Vagina (tissue), 2 donors: ENCODE measurements around the gene HNRNPA2B1. TPM values are rescaled to one million over a fixed set of nuclear protein-coding genes. Genes with fewer than 3 reads are reported as not detected.
"Not testable (repeated sequence)": the region's sequence is repeated elsewhere in the genome, so short reads cannot be mapped to it uniquely, and the experiment has no call there.

Experiments used
- DNase-seq, 2 donors: peaks; one replicate each; pipeline ENCODE4 v3.0.0-alpha.2; 2017; ENCODE audit errors: extremely low spot score in 2 of 2
- H3K27ac ChIP-seq: fragments of 200-600 bp; sonication (generic); one replicate; pipeline ENCODE4 v1.5.1; 2019
- H3K27me3 ChIP-seq: fragments of 200-600 bp; sonication (generic); one replicate; pipeline ENCODE4 v1.5.1; 2019
- H3K36me3 ChIP-seq, 2 donors: fragments of 200-600 bp; sonication (generic); one replicate each; pipeline ENCODE4 v1.5.1; 2017 to 2019
- H3K4me1 ChIP-seq: fragments of 200-600 bp; sonication (generic); one replicate; pipeline ENCODE4 v1.5.1; 2019
- H3K4me3 ChIP-seq, 2 donors: fragments of 200-600 bp; sonication (generic); 1 replicate in 1 of 2; 2 replicates in 1 of 2; pipeline ENCODE4 v1.5.1; 2016 to 2019
- H3K9me3 ChIP-seq: fragments of 200-600 bp; sonication (generic); one replicate; pipeline ENCODE4 v1.5.1; 2019
- POLR2A ChIP-seq, 2 donors: fragments of 450-650 bp; IDR thresholded peaks; one replicate each; pipeline ENCODE4 v1.6.1; 2017; ENCODE audit warnings: antibody characterized with exemption in 2 of 2, mild to moderate bottlenecking in 2 of 2, moderate library complexity in 2 of 2
- POLR2AphosphoS5 ChIP-seq, 2 donors: sonication (generic); formaldehyde crosslinking; IDR thresholded peaks; one replicate each; pipeline ENCODE4 v1.9.0; 2017; ENCODE audit warnings: antibody characterized with exemption in 2 of 2, mild to moderate bottlenecking in 2 of 2, low read depth in 1 of 2; ENCODE audit not compliant: insufficient read depth in 1 of 2
- intact Hi-C: fragments of 100-400 bp; cut with DNase I; formaldehyde crosslinking; loops from one replicate; pipeline ENCODE4 v1.15.1; 2023
- total RNA-seq: library from RNA; depleted of rRNA; stranded (reverse); fragments of >200 nt; gene quantifications from one replicate; pipeline ENCODE4 v1.2.3, GENCODE V29; 2016
- TF ChIP-seq, protein P1 (sequence below), 3 experiments: fragments of 450-650 bp in 2 of 3; fragments of 200-600 bp in 1 of 3; sonication (generic) in 1 of 3; IDR thresholded peaks; one replicate each; pipeline ENCODE4 v1.5.1; 2017 to 2019; ENCODE audit warnings: antibody characterized with exemption in 3 of 3, mild to moderate bottlenecking in 2 of 3, moderate library complexity in 2 of 3

HNRNPA2B1 gene
- total RNA-seq, 1 donor from 2014 or later, result 222 TPM

DNA sequence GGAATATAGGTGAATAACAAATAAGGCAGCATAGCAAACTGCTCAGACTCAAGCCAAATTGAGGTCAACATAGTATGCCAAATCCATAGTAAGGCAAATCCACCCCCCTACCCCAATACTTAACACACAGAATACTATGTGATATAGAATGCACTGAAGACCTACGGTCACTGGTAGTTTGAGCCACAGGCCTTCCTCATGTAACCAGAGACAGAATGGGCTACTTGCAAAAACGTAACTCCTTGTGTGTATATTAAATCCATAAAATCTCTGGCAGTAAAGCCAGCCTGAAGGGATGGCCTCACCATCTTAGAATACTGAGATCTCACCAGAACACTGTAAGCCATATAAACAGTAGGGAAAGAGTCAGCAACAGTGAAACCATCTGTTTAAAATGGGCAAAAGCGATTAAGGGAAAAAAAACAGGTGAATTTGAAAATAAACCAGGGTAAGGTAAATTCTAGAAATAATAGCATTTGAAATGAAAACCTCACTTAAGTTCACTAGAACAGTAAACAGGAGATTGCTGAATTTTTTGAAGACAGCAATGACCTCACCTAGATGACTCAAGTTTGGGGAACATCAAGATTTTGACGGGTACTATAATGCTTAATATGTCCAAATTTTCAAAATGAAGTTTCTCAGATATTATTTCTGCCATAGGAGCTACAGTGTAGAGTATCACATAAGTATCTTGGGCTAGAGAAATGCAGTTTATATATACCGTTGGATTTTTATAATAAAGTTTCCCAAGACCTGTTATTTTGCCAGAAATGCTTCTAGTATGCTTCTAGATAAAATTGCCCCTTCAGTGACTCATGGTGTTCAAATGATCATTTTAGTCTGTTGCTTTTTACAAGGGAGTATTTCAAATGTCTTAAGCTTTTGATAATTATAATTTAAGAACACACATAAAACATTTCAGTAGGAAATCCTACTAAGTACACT, 13.9 kb downstream of the HNRNPA2B1 start:
- Histone ChIP-seq H3K27ac (no peak overlapping the region), H3K4me1 (no peaks in the 10 kb centered on the region), H3K36me3 (peaks cover 0 to 35% of the 10 kb centered on the region in 2 donors), H3K9me3 (no peaks in the 10 kb centered on the region), H3K4me3 (no peak overlapping the region), H3K27me3 (no peaks in the 10 kb centered on the region)
- DNase-seq, result no peak
- no peak for TF ChIP-seq POLR2A (IDR thresholded peaks at IDR 0.05)
- intact Hi-C loops, result no loop called here

GRCh38 chr7:26185844-26186180, 14.7 kb downstream of the HNRNPA2B1 start:
- H3K36me3 ChIP-seq, result peaks cover 0 to 27% of the 10 kb centered on the region in 2 donors
- no peak overlapping the region for H3K4me3 ChIP-seq
- DNase-seq, result no peak
- no peak overlapping the region for H3K27ac ChIP-seq
- no peaks in the 10 kb centered on the region for H3K4me1 ChIP-seq
- no peaks in the 10 kb centered on the region for H3K9me3 ChIP-seq
- H3K27me3 ChIP-seq, result no peaks in the 10 kb centered on the region
- intact Hi-C loops, result no loop called here
- TF ChIP-seq POLR2A (IDR thresholded peaks at IDR 0.05) (no peak), POLR2AphosphoS5 (IDR thresholded peaks at IDR 0.05; ENCODE audit: insufficient read depth in 1 of 2, low read depth in 1 of 2) (no peak)
- TF ChIP-seq, protein P1, sequence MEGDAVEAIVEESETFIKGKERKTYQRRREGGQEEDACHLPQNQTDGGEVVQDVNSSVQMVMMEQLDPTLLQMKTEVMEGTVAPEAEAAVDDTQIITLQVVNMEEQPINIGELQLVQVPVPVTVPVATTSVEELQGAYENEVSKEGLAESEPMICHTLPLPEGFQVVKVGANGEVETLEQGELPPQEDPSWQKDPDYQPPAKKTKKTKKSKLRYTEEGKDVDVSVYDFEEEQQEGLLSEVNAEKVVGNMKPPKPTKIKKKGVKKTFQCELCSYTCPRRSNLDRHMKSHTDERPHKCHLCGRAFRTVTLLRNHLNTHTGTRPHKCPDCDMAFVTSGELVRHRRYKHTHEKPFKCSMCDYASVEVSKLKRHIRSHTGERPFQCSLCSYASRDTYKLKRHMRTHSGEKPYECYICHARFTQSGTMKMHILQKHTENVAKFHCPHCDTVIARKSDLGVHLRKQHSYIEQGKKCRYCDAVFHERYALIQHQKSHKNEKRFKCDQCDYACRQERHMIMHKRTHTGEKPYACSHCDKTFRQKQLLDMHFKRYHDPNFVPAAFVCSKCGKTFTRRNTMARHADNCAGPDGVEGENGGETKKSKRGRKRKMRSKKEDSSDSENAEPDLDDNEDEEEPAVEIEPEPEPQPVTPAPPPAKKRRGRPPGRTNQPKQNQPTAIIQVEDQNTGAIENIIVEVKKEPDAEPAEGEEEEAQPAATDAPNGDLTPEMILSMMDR (IDR thresholded peaks at IDR 0.05), result no peak

DNA sequence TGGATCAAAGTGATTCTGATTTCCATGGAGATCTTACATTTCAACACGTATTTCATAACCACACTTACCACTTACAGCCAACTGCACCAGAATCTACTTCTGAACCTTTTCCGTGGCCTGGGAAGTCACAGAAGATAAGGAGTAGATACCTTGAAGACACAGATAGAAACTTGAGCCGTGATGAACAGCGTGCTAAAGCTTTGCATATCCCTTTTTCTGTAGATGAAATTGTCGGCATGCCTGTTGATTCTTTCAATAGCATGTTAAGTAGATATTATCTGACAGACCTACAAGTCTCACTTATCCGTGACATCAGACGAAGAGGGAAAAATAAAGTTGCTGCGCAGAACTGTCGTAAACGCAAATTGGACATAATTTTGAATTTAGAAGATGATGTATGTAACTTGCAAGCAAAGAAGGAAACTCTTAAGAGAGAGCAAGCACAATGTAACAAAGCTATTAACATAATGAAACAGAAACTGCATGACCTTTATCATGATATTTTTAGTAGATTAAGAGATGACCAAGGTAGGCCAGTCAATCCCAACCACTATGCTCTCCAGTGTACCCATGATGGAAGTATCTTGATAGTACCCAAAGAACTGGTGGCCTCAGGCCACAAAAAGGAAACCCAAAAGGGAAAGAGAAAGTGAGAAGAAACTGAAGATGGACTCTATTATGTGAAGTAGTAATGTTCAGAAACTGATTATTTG, 15.3 kb downstream of the HNRNPA2B1 start:
- Histone ChIP-seq H3K27ac (no peak overlapping the region), H3K4me1 (no peaks in the 10 kb centered on the region), H3K9me3 (no peaks in the 10 kb centered on the region), H3K4me3 (no peak overlapping the region), H3K27me3 (no peaks in the 10 kb centered on the region), H3K36me3 (peaks cover 0 to 22% of the 10 kb centered on the region in 2 donors)
- intact Hi-C loops, result no loop called here
- DNase-seq, result no peak
- TF ChIP-seq POLR2A (IDR thresholded peaks at IDR 0.05) (no peak), POLR2AphosphoS5 (IDR thresholded peaks at IDR 0.05; ENCODE audit: insufficient read depth in 1 of 2, low read depth in 1 of 2) (no peak)
- TF ChIP-seq, protein P1 (IDR thresholded peaks at IDR 0.05), result no peak

DNA sequence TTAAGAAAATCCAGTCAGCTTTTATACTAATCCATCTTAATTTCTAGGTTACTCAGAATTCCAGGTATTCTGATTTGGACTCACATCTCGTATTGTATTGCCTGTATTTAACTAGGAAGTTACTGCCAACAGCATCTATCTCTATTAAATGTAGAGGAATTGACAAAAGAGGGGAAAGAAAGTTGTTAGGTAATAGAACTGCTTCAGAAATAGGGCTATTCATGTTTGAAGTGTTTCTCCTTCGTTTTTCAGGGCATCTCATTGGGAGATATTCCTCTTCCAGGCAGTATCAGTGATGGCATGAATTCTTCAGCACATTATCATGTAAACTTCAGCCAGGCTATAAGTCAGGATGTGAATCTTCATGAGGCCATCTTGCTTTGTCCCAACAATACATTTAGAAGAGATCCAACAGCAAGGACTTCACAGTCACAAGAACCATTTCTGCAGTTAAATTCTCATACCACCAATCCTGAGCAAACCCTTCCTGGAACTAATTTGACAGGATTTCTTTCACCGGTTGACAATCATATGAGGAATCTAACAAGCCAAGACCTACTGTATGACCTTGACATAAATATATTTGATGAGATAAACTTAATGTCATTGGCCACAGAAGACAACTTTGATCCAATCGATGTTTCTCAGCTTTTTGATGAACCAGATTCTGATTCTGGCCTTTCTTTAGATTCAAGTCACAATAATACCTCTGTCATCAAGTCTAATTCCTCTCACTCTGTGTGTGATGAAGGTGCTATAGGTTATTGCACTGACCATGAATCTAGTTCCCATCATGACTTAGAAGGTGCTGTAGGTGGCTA, 16.1 kb downstream of the HNRNPA2B1 start:
- H3K4me3 ChIP-seq, H3K9me3 ChIP-seq, H3K4me1 ChIP-seq, intact Hi-C loops, DNase-seq, H3K27ac ChIP-seq, H3K27me3 ChIP-seq: not testable (repeated sequence)
- peaks cover 0 to 15% of the 10 kb centered on the region in 2 donors for H3K36me3 ChIP-seq

DNA sequence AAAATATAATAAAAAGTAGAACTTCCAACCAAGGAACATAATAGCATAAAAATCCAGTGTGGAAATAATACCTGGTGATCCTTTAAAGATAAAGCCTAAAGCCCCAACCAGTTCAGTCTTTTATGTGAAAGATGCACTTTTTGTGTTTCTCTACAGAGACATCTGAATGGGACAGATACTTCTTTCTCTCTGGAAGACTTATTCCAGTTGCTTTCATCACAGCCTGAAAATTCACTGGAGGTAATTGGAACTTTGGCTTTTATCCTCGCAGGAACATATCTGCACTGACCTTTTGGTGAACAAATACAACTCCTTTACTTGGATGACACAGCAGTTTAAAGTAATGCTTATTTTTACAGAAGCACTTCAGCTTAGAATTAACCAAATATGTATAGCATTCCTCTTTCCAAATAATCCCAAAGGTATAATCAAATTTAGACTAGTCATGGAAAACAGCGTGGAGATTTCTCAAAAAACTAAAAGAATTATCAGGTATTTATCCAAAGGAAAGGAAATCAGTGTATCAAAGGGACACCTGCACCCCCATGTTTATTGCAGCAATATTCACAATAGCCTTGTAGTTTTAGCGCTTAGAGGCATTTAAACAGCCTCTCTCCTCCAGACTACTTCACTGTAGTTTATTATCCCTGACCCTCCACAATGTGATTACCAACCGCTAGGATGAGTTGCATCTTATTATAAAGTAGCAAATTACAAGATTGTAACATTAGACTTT, 16.8 kb downstream of the HNRNPA2B1 start:
- no peaks in the 10 kb centered on the region for H3K27me3 ChIP-seq
- H3K4me3 ChIP-seq, result no peak overlapping the region
- no peak overlapping the region for H3K27ac ChIP-seq
- DNase-seq, result no peak
- H3K36me3 ChIP-seq, result peaks cover 0 to 7% of the 10 kb centered on the region in 2 donors
- no peaks in the 10 kb centered on the region for H3K9me3 ChIP-seq
- H3K4me1 ChIP-seq, result no peaks in the 10 kb centered on the region
- intact Hi-C loops, result no loop called here
- TF ChIP-seq POLR2AphosphoS5 (IDR thresholded peaks at IDR 0.05; ENCODE audit: insufficient read depth in 1 of 2, low read depth in 1 of 2), result no peak
- TF ChIP-seq POLR2A (IDR thresholded peaks at IDR 0.05), result no peak
- TF ChIP-seq, protein P1 (IDR thresholded peaks at IDR 0.05), result no peak
